Measurements from ENCODE around the gene MID1.

The MID1 gene

GRCh38 chrX:10608099-10608498 is 12.3 kb downstream of the MID1 start (continued):
- TF ChIP-seq PBX3 (CRISPR knock-in tag; IDR thresholded peaks at IDR 0.05), result no peak

- POLR2A ChIA-PET, result no interaction called here
- Histone ChIP-seq H3K4me1 (ENCODE audit: control insufficient read depth, insufficient read depth, low read length) (no peaks in the 10 kb centered on the region; the same call in 1 of the 2 replicates), H3K36me3 (ENCODE audit: control insufficient read depth in 2 of 2, insufficient read depth in 1 of 2, low read length in 2 of 2) (no peaks in the 10 kb centered on the region), H3K9me3 (ENCODE audit: control insufficient read depth, insufficient read depth, low read depth, low read length) (no peaks in the 10 kb centered on the region), H3K4me3 (ENCODE audit: low read depth, low read length) (no peak overlapping the region), H3K27ac (ENCODE audit: extremely low read depth, low read depth, low read length) (no peak overlapping the region)
- CTCF ChIA-PET, result interaction anchor here (1.0 kb wide), 1 partner anchor 11 kb away, joined by 3 read pairs; no protein-coding TSS in a partner anchor
- TF ChIP-seq ZNF704 (tag by site-specific recombination; IDR thresholded peaks at IDR 0.05), result no peak
Observed at GRCh38 chrX:10607233-10607632, 13.2 kb downstream of the MID1 start.

GRCh38 chrX:10603612-10604011 is 16.8 kb downstream of the MID1 start:
- Histone ChIP-seq H3K36me3 (ENCODE audit: control insufficient read depth in 2 of 2, insufficient read depth in 1 of 2, low read length in 2 of 2) (peaks cover 0 to 10% of the 10 kb centered on the region in 2 experiments; a peak in 1 of 3 replicates), H3K4me3 (ENCODE audit: low read depth, low read length) (no peak overlapping the region), H3K9me3 (ENCODE audit: control insufficient read depth, insufficient read depth, low read depth, low read length) (no peaks in the 10 kb centered on the region), H3K4me1 (ENCODE audit: control insufficient read depth, insufficient read depth, low read length) (no peaks in the 10 kb centered on the region; the same call in 1 of the 2 replicates), H3K27ac (ENCODE audit: extremely low read depth, low read depth, low read length) (no peak overlapping the region)
- POLR2A ChIA-PET, result no interaction called here
- TF ChIP-seq ZNF423 (tag by site-specific recombination; IDR thresholded peaks at IDR 0.05) (no peak), ZNF510 (tag by site-specific recombination; IDR thresholded peaks at IDR 0.05; ENCODE audit: insufficient replicate concordance) (no peak), ZNF132 (tag by site-specific recombination; IDR thresholded peaks at IDR 0.05; ENCODE audit: borderline replicate concordance) (no peak), ZNF16 (tag by site-specific recombination; IDR thresholded peaks at IDR 0.05; ENCODE audit: low read depth) (no peak), PRDM6 (tag by site-specific recombination; IDR thresholded peaks at IDR 0.05) (no peak), INSM2 (tag by site-specific recombination; IDR thresholded peaks at IDR 0.05) (no peak), YY2 (tag by site-specific recombination; IDR thresholded peaks at IDR 0.05) (no peak), ZBTB1 (tag by site-specific recombination; IDR thresholded peaks at IDR 0.05) (no peak), IKZF3 (tag by site-specific recombination; IDR thresholded peaks at IDR 0.05) (no peak), ZNF664 (tag by site-specific recombination; IDR thresholded peaks at IDR 0.05) (no peak), ZNF660 (tag by site-specific recombination; IDR thresholded peaks at IDR 0.05) (no peak)
- CTCF ChIA-PET, result interaction anchor here (0.6 kb wide), 1 partner anchor 50 kb away, joined by 3 read pairs; no protein-coding TSS in a partner anchor

GRCh38 chrX:10602646-10603045 is 17.7 kb downstream of the MID1 start:
- POLR2A ChIA-PET, result no interaction called here
- Histone ChIP-seq H3K27ac (ENCODE audit: extremely low read depth, low read depth, low read length) (no peak overlapping the region), H3K4me3 (ENCODE audit: low read depth, low read length) (no peak overlapping the region), H3K9me3 (ENCODE audit: control insufficient read depth, insufficient read depth, low read depth, low read length) (no peaks in the 10 kb centered on the region), H3K36me3 (ENCODE audit: control insufficient read depth in 2 of 2, insufficient read depth in 1 of 2, low read length in 2 of 2) (peaks cover 0 to 10% of the 10 kb centered on the region in 2 experiments; a peak in 1 of 3 replicates), H3K4me1 (ENCODE audit: control insufficient read depth, insufficient read depth, low read length) (no peaks in the 10 kb centered on the region; the same call in 1 of the 2 replicates)
- CTCF ChIA-PET, result no interaction called here
- no peak for TF ChIP-seq ZNF138 (tag by site-specific recombination; IDR thresholded peaks at IDR 0.05; ENCODE audit: borderline replicate concordance)
- TF ChIP-seq INSM2 (tag by site-specific recombination; IDR thresholded peaks at IDR 0.05), result no peak
- no peak for TF ChIP-seq ZNF707 (tag by site-specific recombination; IDR thresholded peaks at IDR 0.05)
- TF ChIP-seq WT1 (tag by site-specific recombination; IDR thresholded peaks at IDR 0.05), result no peak
- TF ChIP-seq PATZ1 (tag by site-specific recombination; IDR thresholded peaks at IDR 0.05), result no peak
- no peak for TF ChIP-seq ZNF558 (tag by site-specific recombination; IDR thresholded peaks at IDR 0.05)
- no peak for TF ChIP-seq ZNF654 (tag by site-specific recombination; IDR thresholded peaks at IDR 0.05; ENCODE audit: low read depth)
- TF ChIP-seq ZNF157 (tag by site-specific recombination; IDR thresholded peaks at IDR 0.05), result no peak
